Endothelial cell of umbilical vein (primary cell): ENCODE data around the gene PAM16.

Source experiments
- EZH2 ChIP-seq: IDR thresholded peaks from 2 replicates; pipeline ENCODE4 v1.6.1; 2012; ENCODE audit warnings: borderline replicate concordance, low read depth, mild to moderate bottlenecking, moderate library complexity, low read length, inconsistent platforms; ENCODE audit not compliant: severe bottlenecking
- GATA2 ChIP-seq: IDR thresholded peaks from 2 replicates; pipeline ENCODE4 v1.7.0; 2011; ENCODE audit warnings: low read depth, mild to moderate bottlenecking, moderate library complexity, mixed read lengths, low read length; ENCODE audit not compliant: insufficient read length, insufficient read depth
- MAX ChIP-seq: IDR thresholded peaks from 2 replicates; pipeline ENCODE4 v1.6.1; 2011; ENCODE audit not compliant: insufficient read depth, insufficient read length
- MYC ChIP-seq: IDR thresholded peaks from one replicate; pipeline ENCODE4 v1.6.1; 2011; ENCODE audit warnings: mild to moderate bottlenecking, low read depth, low read length
- POLR2A ChIP-seq: IDR thresholded peaks from 2 replicates; pipeline ENCODE4 v1.6.1; 2012; ENCODE audit warnings: low read depth, mild to moderate bottlenecking, control low read depth, low read length
- POLR2AphosphoS5 ChIP-seq: IDR thresholded peaks from 2 replicates; pipeline ENCODE4 v1.6.1; 2012; ENCODE audit warnings: low read depth, mild to moderate bottlenecking, control low read depth, low read length, moderate library complexity; ENCODE audit not compliant: insufficient read depth
- TF ChIP-seq, protein P1 (sequence below), 2 donors: IDR thresholded peaks; 1 replicate in 1 of 2; 2 replicates in 1 of 2; pipeline ENCODE4 v1.5.1; 2011; ENCODE audit warnings: low read length in 2 of 2, mild to moderate bottlenecking in 2 of 2, moderate library complexity in 2 of 2, control low read depth in 1 of 2, inconsistent platforms in 1 of 2, low read depth in 1 of 2; ENCODE audit not compliant: insufficient read depth in 1 of 2; ENCODE audit errors: extremely low read depth in 1 of 2

DNA sequence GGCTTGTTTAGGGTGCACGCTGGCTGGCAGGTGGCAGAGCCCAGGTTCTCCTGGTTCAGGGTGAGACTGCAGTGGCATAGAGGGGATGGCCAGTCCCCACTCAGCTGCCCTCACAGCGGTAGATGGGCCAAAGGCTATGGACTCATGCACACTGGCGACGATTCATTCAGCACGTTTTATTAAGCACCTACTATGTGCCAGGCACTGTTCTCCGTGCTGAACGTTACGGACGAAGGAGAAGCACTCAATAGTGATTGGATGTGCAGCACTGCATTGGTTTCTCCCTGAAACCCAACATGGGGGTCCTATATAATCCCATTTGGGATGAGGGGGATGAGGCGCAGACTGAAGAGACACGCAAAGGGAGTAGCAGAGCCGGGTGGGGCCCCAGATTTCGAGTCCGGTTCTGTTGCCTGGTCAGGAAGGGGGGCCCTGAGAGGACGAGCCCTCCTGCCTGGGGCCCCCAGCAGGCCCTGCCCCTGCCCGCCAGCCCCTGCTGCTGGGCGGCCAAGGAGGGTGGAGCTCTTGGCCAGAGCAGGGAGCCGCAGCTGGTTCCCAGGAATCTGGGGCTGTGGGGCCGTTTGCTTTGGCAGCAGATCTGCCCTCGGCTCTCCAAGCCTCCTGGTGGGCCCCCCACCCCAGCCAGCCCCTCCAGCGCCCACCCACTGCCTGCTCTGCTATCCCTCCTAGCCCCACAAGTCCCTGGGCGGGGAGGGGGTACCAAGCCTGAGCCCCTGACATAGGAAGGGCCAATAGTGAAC is 26.4 kb downstream of the PAM16 start:
- TF ChIP-seq POLR2A, result no peak
- no peak for TF ChIP-seq POLR2AphosphoS5
- no peak for TF ChIP-seq EZH2
- TF ChIP-seq, protein P1, sequence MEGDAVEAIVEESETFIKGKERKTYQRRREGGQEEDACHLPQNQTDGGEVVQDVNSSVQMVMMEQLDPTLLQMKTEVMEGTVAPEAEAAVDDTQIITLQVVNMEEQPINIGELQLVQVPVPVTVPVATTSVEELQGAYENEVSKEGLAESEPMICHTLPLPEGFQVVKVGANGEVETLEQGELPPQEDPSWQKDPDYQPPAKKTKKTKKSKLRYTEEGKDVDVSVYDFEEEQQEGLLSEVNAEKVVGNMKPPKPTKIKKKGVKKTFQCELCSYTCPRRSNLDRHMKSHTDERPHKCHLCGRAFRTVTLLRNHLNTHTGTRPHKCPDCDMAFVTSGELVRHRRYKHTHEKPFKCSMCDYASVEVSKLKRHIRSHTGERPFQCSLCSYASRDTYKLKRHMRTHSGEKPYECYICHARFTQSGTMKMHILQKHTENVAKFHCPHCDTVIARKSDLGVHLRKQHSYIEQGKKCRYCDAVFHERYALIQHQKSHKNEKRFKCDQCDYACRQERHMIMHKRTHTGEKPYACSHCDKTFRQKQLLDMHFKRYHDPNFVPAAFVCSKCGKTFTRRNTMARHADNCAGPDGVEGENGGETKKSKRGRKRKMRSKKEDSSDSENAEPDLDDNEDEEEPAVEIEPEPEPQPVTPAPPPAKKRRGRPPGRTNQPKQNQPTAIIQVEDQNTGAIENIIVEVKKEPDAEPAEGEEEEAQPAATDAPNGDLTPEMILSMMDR (IDR thresholded peaks at IDR 0.05; ENCODE audit: extremely low read depth in 1 of 2, insufficient read depth in 1 of 2, low read depth in 1 of 2, low read length in 2 of 2), result no peak
- TF ChIP-seq GATA2, result no peak
- TF ChIP-seq MAX, result no peak
- TF ChIP-seq MYC, result no peak
